ENCODE measurements around the gene VENTX.

The VENTX gene, protein sequence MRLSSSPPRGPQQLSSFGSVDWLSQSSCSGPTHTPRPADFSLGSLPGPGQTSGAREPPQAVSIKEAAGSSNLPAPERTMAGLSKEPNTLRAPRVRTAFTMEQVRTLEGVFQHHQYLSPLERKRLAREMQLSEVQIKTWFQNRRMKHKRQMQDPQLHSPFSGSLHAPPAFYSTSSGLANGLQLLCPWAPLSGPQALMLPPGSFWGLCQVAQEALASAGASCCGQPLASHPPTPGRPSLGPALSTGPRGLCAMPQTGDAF

DNA sequence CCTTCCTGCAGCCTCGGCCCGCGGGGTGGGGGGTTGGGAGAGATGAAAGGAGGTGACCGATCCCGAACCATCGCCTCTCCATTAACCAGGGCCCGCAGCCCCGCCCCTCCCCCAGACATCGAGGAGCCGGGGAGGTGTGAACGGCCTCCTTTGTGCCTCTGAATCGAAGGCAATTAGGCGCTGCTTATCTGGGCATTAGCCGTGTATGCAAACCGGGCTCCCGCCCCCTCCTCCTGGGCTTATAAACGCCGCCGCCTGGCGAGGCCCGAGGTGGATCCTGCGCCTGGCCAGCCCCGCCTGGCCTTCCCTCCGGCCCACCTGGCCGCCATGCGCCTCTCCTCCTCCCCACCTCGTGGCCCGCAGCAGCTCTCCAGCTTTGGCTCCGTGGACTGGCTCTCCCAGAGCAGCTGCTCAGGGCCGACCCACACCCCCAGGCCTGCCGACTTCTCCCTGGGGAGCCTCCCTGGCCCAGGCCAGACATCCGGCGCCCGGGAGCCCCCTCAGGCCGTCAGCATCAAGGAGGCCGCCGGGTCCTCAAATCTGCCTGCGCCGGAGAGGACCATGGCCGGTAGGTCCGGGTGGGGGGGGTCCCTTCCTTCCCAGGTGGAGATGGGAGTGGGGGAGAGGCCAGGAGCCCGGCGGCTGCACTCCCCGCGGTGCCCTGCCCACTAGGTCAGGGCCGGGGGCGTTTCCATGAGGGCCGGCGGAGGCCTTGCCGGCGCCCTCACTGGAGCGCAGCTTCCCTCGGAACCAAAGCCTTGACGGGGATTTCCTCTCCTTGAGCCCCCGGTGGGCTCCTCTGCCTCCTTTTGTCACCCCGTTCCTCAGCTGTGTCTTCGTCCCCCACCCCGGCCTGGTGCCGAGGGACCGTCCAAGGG, at the start of gene VENTX:
Gene VENTX, plus strand, starts transcription at position 268 of the 878 bp plus-strand sequence. Its CDS starts 60 bp downstream, at position 328.
- no peak for DNase-seq

DNA sequence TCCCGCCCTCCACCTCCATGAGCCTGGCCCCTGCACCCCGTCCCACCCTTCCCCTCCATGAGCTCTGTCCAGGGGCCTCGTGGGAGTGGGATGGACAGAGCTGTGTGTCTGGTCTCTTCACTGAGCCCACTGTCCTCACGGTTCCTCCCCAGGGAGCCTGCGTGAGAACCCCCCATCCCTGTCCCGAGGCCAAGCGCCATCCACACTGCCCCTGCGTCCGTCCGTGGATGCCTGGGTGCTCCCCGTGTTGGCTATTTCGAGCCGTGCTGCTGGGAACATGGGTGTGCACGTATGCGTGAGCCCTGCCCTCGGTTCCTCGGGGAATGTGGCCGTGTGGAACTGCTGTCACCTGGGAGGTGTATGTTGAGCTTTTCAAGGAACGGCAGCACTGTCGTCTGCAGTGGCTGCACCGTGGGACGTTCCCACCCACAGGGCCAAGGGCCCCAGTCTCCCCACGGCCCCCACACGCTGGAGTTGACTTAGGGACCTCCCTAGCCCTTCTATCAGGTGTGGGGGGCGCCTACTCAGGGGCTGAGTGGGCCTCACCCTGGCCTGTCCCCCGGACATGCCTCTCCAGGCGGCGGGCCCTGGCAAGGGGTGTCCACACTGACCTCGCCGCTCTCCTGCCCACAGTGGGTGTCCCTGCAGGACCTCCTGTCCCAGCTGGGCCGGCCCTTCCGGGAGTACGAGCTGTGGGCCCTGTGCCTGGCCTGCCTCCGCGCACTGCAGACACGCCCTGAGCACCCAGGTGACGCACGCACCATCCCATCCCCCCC, 49.6 kb upstream of the VENTX start:
- no peak for DNase-seq

DNA sequence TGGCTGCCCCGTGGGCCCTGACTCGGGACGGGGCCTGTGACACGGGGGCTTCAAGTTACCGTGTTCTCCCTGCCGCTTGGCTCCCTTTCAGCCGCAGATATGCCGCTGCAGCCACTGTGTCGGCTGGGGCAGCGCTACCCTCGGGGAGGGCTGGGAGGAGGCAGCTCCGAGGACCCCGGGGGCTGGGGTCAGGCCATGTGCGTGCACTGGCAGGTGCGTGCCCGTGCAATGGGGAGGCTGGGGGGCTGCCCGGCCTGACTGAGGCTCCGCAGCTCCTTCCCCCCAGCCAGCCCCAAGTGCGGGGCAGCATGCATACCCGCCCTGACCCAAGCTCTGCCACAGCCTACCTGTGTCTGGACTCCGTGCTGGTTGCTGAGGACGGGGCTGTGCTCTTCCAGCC, 48.4 kb upstream of the VENTX start:
- no peak for DNase-seq

DNA sequence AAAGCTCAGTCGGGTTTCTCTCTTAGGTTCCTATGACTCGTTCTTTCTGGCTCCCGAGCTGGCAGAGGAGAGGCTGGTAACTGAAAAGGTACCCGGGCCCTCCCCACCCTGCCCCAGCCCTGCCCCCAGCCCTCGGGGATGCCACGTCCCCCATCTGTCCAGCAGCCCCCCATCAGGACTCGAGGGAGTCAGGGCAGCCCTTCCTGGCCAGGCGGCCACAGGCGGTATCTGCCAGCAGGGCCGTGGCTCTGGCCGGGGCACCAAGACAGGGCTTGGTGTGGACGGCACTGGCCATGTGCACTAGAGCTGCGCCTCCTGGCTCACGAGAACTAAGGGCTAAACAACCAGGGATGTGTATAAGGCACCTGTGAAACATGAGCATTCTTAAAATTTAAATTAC, 47.9 kb upstream of the VENTX start:
- DNase-seq, result no peak

DNA sequence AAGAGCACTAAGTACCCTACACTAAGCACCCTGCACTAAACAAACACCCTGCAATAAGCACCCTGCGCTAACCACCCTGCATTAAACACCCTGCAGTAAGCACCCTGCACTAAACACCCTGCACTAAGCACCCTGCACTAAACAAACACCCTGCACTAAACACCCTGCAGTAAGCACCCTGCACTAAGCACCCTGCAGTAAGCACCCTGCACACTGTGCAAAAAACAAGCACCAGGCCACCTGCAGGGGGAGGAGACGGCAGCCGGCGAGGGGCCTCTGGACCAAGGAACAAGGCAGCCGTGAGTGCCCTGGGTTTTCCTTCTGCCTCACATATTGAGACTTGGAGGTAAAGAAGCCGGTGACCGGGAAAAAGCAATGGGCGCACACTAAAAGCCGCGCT, 47.4 kb upstream of the VENTX start:
- no peak for DNase-seq

DNA sequence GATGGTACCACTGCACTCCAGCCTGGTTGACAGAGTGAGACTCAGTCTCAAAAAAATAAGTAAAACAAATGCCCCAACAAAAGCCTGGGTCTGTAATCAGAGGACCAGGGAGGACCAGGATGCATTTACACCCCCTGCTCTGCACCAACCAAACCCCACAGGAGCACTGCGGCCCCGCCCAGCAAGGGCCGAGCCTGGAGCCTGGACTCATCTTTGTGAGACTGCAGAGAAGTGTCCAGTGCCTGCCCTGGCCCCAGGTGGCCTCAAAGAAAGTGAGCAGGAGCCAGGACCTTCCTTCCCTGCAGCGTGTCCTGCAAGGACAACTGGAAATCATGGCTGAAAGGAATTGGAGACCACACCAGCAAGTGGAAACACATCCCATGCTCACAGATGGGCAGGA, 46.0 kb upstream of the VENTX start:
- DNase-seq, result no peak

DNA sequence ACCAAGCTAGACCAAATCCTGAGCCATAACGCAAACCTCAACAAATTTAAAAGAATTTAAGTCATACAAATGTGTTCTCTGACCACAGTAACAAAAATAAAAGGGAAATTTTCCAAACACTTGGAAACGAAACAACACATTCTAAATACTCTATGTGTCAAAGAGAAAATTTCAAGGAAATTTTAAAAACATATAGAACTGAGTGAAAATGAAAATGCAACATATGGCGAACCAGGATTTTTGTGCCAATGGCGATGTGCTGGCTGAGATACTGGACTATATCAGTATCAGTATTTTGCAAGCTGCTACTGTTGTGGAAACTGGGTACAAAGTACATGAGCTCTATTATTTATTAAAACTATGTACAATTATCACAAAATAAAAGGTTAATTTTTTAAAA, 43.5 kb upstream of the VENTX start:
- no peak for DNase-seq

DNA sequence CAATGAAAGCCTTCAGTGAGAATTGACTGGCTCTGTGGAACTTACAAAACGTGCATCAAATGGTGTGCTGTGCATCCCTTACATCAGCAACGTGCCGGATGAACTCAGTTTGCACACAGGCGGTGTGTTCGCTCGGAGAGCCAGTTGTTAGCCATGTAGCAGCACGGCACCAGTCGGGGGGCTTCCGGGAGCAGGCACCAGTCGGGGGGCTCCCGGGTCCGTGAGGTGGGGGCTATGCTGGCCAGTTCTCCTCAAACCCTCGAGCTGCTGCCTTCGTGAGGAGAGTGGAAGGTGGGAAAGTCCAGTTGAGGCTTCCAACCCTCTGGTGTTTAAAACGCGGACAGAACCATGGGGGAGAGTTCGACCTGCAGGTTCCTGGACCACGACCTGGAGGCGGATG, 42.6 kb upstream of the VENTX start:
- DNase-seq, result no peak

DNA sequence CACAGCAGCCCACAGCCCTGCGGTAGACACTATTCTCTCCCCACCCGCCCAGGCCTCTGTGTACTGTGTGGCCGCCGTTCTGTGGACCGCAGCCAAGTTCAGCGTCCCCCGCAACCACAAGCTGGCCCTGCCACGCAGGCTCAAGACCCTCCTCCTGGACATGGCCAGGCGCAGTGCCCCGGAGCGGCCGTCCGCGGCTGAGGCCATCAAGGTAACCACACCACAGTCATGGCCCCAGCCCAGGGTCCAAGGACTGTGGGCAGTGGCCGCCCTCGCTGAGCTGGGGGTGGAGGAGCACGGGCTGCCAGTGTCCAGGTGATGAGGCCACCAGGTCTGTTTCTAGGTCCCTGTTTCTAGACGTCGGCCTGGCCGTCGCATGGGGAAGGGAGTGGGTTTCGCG, 42.0 kb upstream of the VENTX start:
- no peak for DNase-seq

DNA sequence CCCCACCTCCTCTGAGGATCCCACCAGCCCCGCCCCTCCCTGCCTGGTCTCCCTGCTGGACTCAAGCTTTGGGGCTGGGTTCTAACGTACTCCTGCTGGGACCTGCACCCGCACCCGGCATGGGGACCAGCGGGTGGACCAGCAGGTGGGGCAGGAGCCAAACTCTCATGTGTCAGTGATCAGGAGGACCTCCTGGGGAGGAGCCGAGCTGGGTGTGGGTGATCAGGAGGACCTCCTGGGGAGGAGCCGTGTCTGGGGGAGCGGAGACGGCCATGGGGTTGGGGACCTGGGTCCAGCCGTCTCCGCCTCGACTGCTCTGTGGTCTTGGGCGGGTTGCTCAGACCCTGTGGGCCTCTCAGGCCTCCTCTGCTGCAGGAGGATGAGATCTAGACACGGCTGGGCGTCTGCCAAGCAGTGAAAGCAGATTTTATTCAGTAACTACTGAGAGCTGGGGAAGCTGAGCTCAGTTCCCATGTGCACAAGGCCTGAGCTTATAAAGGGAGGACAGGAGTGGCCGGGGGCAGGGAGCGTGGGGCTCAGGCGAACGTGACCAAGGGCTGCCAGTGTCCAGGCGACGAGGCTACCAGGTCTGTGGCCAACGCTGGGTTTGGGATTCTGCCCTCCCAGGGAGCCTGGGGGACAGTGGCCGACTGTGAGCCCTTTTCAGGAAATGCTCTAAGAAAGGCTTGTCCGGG, 41.3 kb upstream of the VENTX start:
- no peak for DNase-seq

DNA sequence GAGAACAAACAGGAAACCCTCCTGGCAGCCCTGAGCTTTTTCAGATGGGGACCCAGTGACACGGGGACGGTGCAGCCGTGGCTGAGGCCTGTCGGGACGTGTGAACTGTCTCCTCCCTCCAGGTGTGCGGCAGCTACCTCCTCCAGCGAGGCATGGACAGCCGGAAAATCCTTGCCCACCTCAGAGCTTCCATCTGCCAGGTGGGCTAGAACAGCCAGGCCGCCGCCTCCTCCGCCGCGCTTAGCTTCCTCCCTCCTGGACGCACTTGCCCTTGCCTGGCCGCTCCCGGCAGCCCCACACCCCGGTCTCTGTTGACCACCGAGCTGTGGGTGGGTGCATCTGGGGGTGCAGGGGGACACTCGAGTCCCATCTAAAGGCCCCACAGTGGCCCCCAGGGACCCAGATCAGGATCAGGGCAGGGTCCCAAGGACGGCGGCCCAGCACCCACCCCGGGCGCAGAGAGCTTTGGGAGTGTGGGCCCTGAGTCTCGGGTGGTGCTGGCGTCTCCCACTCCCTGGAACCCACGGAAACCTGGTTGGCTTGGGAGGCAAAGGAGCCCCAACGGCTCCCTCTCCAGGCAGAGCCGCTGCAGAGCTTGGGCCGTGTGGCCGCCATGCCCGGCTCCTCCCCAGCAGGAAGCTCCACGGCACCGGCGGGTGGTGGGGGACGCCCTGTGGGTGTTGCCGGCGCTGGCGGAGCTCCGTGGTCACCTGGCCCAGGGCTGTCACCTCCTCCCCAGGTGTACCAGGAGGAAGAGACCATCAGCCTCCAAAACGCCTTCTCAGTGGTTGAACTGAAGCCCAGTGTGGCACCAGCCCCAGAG, 40.5 kb upstream of the VENTX start:
- DNase-seq, result no peak

DNA sequence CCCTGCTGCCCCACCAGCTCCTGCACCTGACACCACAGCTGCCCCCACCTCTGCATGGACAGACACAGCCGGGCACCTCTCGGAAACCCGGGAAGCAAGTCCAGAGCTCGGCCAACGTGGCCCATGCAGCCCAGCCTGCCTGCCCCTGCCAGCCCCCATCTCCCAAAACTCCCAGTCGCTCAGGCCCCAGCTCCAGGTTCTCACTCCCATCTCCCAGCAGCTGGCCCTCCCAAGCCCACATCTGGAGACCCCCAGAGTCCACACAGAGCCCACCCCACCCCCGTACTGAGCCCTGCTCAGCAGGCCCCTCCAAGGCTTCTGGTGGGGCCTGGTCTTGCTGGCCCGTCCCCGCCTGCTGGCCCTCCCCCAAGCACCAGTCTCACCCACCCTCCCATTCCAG, 39.9 kb upstream of the VENTX start:
- DNase-seq, result no peak

DNA sequence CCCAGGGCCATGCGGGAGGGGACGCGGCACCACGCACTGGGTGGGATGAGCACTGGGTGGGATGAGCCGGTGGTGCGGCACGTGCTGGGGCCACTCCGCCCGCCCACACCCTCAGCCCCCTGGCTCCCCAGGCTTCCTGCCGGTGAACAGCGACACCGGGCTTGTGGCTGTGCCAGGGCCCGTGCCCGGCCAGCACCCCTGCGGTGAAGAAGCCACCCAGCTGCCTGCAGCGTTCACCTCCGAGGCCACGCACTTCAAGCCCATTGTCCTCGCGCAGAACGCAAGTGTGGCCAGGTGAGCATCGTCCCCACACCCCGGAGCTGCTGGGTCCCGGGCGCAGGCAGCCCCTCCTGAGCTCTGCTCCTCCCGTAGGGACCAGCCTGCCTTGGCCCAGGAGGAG, 39.4 kb upstream of the VENTX start:
- DNase-seq, result no peak

DNA sequence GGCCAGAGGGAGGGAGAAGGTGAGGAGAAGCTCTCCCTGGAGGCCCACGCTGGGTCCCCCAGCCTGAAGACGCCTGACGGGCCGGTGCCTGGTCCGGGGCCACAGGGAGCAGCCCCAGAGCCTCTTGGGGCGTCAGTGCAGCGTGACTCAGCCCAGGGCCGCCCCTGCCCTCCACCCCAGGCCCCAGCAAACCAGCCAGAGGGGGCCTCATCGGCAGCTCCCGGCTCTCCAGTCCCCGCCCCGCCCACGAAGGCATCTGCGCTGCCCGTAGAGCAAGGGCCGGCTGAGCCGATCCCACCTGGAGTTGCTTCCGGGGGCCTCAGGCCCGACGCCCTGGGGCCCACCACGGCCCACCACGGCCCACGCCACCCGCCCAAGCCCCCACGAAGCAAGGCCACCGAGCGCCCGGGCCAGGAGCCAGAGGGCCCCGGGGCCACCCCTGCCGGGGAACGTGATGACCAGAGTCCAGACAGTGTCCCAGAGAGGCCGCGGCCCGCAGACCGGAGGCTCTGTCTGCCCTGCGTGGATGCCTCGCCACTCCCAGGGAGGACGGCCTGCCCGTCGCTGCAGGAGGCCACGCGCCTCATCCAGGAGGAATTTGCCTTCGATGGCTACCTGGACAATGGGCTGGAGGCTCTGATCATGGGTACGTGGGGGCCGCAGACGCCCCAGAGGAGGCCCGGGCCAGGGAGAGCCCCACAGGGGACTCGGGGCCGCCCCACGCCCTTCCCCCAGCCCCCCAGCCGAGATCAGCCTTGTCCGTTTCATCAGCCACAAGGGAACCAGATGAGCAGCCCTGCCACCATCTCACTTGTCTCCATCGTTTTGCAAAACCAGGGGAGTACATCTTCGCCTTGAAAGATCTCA, 38.8 kb upstream of the VENTX start:
- DNase-seq, result no peak

DNA sequence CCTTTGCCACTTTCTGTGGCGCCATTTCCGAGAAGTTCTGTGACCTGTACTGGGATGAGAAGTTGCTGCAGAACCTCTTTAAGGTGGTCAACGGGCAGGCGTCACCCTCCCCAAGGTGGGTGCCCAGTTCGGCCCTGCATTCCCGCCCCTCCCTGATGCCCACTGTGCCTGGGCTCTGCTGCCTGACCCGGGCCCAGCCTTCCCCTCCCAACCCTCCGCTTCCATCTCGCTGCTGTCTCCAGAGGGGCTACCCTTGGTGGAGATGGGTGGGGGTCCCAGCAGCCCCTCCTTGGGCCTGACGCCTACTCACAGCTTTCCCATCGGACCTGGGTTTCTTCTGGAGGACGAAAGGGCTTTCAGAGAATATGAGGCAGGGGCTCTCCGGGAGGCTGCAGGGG, 38.2 kb upstream of the VENTX start:
- DNase-seq, result no peak

DNA sequence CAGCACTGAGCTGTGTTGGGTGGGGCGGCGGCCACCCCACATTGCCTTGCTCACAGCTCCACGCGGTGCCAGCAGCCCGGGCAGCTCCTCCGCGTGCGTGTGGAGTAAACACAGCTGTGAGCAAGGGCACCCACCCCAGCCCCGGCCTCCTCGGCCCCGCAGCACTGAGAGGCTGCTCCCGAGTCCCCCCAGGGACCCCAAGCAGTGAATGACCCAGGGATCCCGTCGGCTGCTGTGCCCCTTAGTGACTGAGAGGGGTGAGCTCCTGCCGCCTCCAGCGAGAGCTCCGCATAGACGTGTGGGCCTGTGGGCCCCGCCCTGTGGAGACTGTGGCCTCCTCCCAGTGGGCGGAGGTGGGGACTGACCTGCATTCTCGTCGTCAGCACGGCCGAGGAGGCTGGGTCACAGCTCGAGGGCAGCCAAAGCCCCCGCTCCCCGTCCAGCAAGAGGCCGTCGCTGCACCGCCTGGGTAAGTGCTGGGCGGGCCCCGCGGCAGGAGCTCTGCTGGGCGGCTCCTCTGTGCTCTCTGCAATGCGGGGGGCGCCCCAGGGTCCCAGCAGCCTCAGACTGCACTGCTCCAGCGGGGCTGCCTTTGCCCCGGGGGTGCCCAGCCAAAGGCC, 37.6 kb upstream of the VENTX start:
- DNase-seq, result no peak

DNA sequence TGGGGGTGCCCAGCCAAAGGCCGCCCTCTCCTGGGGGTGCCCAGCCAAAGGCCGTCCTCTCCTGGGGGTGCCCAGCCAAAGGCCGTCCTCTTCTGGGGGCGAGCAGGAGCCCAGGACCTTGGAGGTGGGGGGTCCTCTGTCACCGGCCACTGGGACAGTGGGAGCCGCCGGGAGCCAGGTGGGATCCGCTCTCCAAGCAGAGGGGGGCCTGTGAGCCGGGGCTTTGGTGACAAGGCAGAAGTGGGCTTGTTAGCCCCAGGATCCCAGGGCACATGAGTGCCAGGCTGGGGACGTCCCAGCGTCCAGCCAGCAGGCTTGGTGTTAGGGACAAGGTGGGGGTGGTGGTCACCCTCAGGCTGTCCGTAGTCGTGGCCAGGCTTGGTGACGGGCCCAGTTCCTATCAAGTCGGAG, 37.0 kb upstream of the VENTX start:
- no peak for DNase-seq

DNA sequence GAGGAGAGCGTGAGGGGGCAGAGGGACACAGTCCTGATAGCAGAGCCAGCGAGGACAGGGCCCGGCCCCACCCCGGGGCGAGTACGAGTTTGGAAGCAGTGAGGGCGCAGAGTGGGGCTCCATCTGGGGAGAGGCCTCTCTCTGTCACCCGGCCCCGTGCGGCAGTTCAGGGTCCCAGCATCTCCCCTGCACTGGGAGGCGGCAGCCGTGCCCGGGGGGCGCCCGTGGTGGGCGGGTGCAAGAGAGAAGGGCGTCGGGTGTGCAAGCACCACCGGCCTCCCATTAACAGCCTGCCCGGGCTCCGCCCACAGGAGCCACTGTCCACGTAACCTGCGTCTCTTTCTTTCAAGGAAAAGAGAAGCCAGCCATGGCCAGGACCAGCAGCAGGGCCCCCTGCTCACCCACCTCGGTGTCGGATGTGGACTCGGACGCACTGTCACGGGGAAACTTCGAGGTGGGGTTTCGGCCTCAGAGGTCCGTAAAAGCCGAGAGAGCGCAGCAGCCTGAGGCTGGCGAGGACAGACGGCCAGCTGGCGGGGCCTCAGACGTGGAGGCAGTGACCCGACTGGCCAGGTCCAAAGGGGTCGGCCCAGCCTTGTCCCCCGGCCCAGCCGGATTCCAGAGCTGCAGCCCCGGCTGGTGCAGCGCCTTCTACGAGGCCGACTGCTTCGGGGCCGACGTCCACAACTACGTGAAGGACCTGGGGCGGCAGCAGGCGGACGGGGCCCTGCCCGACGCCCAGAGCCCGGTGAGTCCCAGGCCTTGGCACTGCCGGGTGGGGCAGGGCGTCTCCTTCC, 36.3 kb upstream of the VENTX start:
- no peak for DNase-seq

DNA sequence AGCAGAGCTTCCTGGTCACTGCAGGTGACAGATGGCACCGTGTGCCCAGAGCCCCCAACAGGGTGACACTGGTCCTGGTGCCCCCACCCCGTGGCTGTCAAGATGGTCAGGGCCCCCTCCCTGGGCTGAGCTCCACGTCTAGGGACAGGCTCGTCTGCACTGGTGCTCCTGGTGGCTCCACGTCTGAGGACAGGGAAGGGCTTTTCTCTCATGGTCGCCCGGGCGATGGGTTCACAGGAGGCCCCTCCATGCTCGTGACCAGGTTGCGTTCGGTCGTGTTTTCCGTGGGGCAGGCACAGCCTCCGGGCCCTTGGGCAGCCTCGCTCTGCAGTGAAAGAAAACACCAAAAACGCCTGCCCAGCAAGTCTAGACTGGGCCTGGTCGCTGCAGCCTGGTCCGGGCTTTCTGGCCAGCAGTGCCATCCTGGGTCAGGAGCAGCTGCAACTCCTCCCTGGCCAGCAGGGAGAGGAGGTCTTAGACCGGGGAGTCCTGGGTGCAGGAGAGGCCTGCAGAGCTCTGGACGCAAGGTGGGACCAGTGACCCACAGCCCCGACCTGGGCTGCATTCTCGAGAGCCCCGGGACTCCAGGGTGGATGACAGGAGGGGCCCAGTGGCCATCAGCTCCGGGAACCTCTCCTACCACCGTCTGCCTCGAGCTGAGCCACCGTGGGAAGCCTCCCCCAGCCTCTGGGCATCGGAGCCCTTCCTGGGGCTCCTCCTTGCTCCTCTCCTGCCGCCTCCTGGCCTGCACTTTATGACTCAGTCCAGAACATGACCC, 35.5 kb upstream of the VENTX start:
- DNase-seq, result no peak

All from NCI-H1694 treated with DMSO at 0.1 percent for 48 hours (cell line).